HepG2 (cell line): ENCODE measurements around the gene KCTD13. TPM values are rescaled to one million over a fixed set of nuclear protein-coding genes. Genes with fewer than 3 reads are reported as not detected.

Experiments used
- ATAC-seq: fragments of 200-7000 bp; cut with Tn5 transposase; 3 replicates; pipeline ENCODE4 v1.9.1; 2020; ENCODE audit warnings: mild to moderate bottlenecking, moderate library complexity
- BruUV-seq: library from RNA; stranded (reverse); fragments of 400-500 nt; replicated peaks from 2 replicates; lab custom pipeline; 2021; lab: Mats Ljungman, UMichigan
- CTCF ChIA-PET: fragments of 300-600 bp; formaldehyde crosslinking; extraction: SDS; loops from one replicate; lab custom pipeline; 2021; ENCODE audit warnings: low total read pairs, inconsistent platforms, low intra/inter-chr PET ratio; lab: Yijun Ruan, JAX
- POLR2A ChIA-PET: fragments of 350-600 bp; sonication (Branson Sonifier 250); formaldehyde crosslinking; loops from one replicate; lab custom pipeline; 2020; ENCODE audit warnings: antibody characterized with exemption, inconsistent platforms; lab: Yijun Ruan, JAX
- DNase-seq: peaks from one replicate; pipeline ENCODE4 v3.0.0-alpha.2; 2015; ENCODE audit warnings: low spot score
- FAIRE-seq: peaks from 3 replicates; lab custom pipeline; 2011; peaks lifted over from hg19 to GRCh38; lab: Jason Lieb, UNC
- H2AFZ ChIP-seq: one replicate; pipeline ENCODE4 v1.6.1; 2011; ENCODE audit warnings: low read length, inconsistent platforms
- H3K27ac ChIP-seq: fragments of 300-600 bp; 3 replicates; pipeline ENCODE4 v1.8.0; 2011; ENCODE audit warnings: mixed run types, mild to moderate bottlenecking, mixed read lengths, low read length, inconsistent platforms; ENCODE audit not compliant: insufficient read depth; ENCODE audit errors: extremely low read length
- H3K27me3 ChIP-seq, 2 experiments: fragments of 200-600 bp in 1 of 2; 2 replicates in 1 of 2; 3 replicates in 1 of 2; pipeline versions ENCODE4 v1.6.0 to v1.8.0; 2011; ENCODE audit warnings: low read length in 2 of 2, mild to moderate bottlenecking in 2 of 2, moderate library complexity in 2 of 2, inconsistent platforms in 1 of 2; ENCODE audit not compliant: insufficient read depth in 2 of 2, control insufficient read depth in 1 of 2
- H3K36me3 ChIP-seq, 2 experiments: fragments of 200-600 bp in 1 of 2; replicated peaks in 1 of 2; 2 replicates in 1 of 2; 3 replicates in 1 of 2; pipeline versions ENCODE4 v1.5.1 to v1.8.0; 2011; ENCODE audit warnings: low read length in 2 of 2, inconsistent platforms in 1 of 2; ENCODE audit not compliant: insufficient read depth in 2 of 2, control insufficient read depth in 1 of 2
- H3K4me1 ChIP-seq: 2 replicates; pipeline ENCODE4 v1.5.1; 2012; ENCODE audit warnings: low read length, inconsistent platforms; ENCODE audit not compliant: insufficient read depth
- H3K4me2 ChIP-seq: 2 replicates; pipeline ENCODE4 v1.6.0; 2011; ENCODE audit warnings: low read depth, low read length, inconsistent platforms
- H3K4me3 ChIP-seq, 3 experiments: fragments of 200-600 bp in 1 of 3; sonication (generic), shearing (Covaris generic) in 1 of 3; replicated peaks in 1 of 3; 2 replicates each; pipeline ENCODE4 v1.5.1; 2011 to 2016; ENCODE audit warnings: low read length in 3 of 3, inconsistent platforms in 2 of 3, low read depth in 2 of 3, mild to moderate bottlenecking in 2 of 3, control low read depth in 1 of 3, mixed read lengths in 1 of 3; ENCODE audit not compliant: insufficient read depth in 1 of 3
- H3K79me2 ChIP-seq: one replicate; pipeline ENCODE4 v1.6.1; 2011; ENCODE audit warnings: low read length, inconsistent platforms; ENCODE audit not compliant: insufficient read depth
- H3K9ac ChIP-seq: 2 replicates; pipeline ENCODE4 v1.6.0; 2011; ENCODE audit warnings: mild to moderate bottlenecking, low read depth, low read length, inconsistent platforms; ENCODE audit not compliant: insufficient read depth
- H3K9me3 ChIP-seq: 2 replicates; pipeline ENCODE4 v1.5.1; 2012; ENCODE audit warnings: mild to moderate bottlenecking, low read length
- H4K20me1 ChIP-seq: 2 replicates; pipeline ENCODE4 v1.6.0; 2011; ENCODE audit warnings: inconsistent platforms, mild to moderate bottlenecking, low read length, moderate library complexity; ENCODE audit not compliant: insufficient read depth
- ARNT2 ChIP-seq: sonication (generic); formaldehyde crosslinking; IDR thresholded peaks from 2 replicates; pipeline ENCODE4 v1.8.0; 2022; ENCODE audit warnings: mild to moderate bottlenecking, low read depth, missing genetic modification reagents, moderate library complexity
- PPARG ChIP-seq: conservative IDR thresholded peaks from 2 replicates; pipeline ENCODE4 v1.6.1; 2016; ENCODE audit warnings: missing biosample characterization, missing genetic modification reagents
- SNAI1 ChIP-seq: sonication (generic); formaldehyde crosslinking; IDR thresholded peaks from 2 replicates; pipeline ENCODE4 v1.5.0; 2020; ENCODE audit warnings: mild to moderate bottlenecking, missing genetic modification reagents, borderline replicate concordance
- ZBED4 ChIP-seq: sonication (generic); formaldehyde crosslinking; IDR thresholded peaks from 2 replicates; pipeline ENCODE4 v1.4.0; 2020; ENCODE audit warnings: missing genetic modification reagents, borderline replicate concordance
- ZEB1 ChIP-seq: IDR thresholded peaks from 2 replicates; pipeline ENCODE4 v1.6.1; 2012; ENCODE audit warnings: mild to moderate bottlenecking, low read depth, inconsistent platforms; ENCODE audit not compliant: insufficient replicate concordance
- ZNF660 ChIP-seq: sonication (generic); formaldehyde crosslinking; IDR thresholded peaks from 2 replicates; pipeline ENCODE4 v1.5.1; 2020; ENCODE audit warnings: mild to moderate bottlenecking, low read depth, missing genetic modification reagents, borderline replicate concordance
- ZNF746 ChIP-seq: sonication (generic); formaldehyde crosslinking; IDR thresholded peaks from 2 replicates; pipeline ENCODE4 v1.8.0; 2022; ENCODE audit warnings: mild to moderate bottlenecking, missing genetic modification reagents
- WGBS: methylation state at CpG from one replicate; pipeline ENCODE4 v1.1.6; 2017; ENCODE audit warnings: low lambda C conversion rate; 5-methylcytosine and 5-hydroxymethylcytosine counted together
- in situ Hi-C: cut with HindIII; loops from 2 replicates; pipeline ENCODE4 v1.10.0; 2017; ENCODE audit warnings: low pct_unique_long_range_greater_than_20kb; ENCODE audit not compliant: extremely low pct_ligation_motif_present
- intact Hi-C: fragments of 100-400 bp; cut with micrococcal nuclease; formaldehyde crosslinking; loops from one replicate; pipeline ENCODE4 v1.10.0; 2022; ENCODE audit not compliant: unreplicated experiment
- polyA plus RNA-seq, 8 experiments: library from polyadenylated mRNA; depleted of rRNA in 3 of 8; stranded (reverse) in 7 of 8; unstranded in 1 of 8; fragments of >200 nt; fragmentation: Illumina TruSeq in 4 of 8; extraction: Trizol in 4 of 8; gene quantifications; 2 replicates each; pipeline versions ENCODE4 v1.2.1 to v1.2.3, GENCODE V29; 2011 to 2016; ENCODE audit warnings: low read depth in 4 of 8, missing spikeins in 1 of 8, mixed read lengths in 1 of 8; ENCODE audit not compliant: insufficient read depth in 1 of 8
- total RNA-seq, 5 experiments: library from RNA; depleted of rRNA; stranded (reverse); fragments of >200 nt; fragmentation: Illumina TruSeq; extraction: Trizol; gene quantifications; 2 replicates each; pipeline ENCODE4 v1.2.3, GENCODE V29; 2016; ENCODE audit warnings: low read depth in 1 of 5
- TF ChIP-seq, protein P1 (sequence below): sonication (generic); formaldehyde crosslinking; IDR thresholded peaks from 2 replicates; pipeline ENCODE4 v1.8.1; 2022; ENCODE audit warnings: low read depth, mild to moderate bottlenecking, missing genetic modification reagents
- TF ChIP-seq, protein P2 (sequence below): sonication (generic); formaldehyde crosslinking; conservative IDR thresholded peaks from 2 replicates; pipeline ENCODE4 v1.4.0; 2020; ENCODE audit warnings: missing genetic modification reagents

KCTD13 gene
- total and polyA plus RNA-seq, 2 of the 13 experiments (the other 11 are each of a cell fraction or from before 2014, with no cell fraction given): 6.3 to 14.7 TPM

- no peak for TF ChIP-seq ZEB1
- TF ChIP-seq ARNT2 (CRISPR knock-in tag): 0 out of 2 replicates have a peak, but pooled peaks have one; percentile 25
- no peak overlapping the region for H3K27ac ChIP-seq
- no peaks in the 10 kb centered on the region for H3K9me3 ChIP-seq
- no peak overlapping the region for H3K4me3 ChIP-seq
- DNase-seq (no peak), ATAC-seq (no peak), FAIRE-seq (no peak)
- no peak overlapping the region for H2AFZ ChIP-seq
- ChIA-PET POLR2A (interaction anchor here (1.4 kb wide), 2 partner anchors 13 to 58 kb away, joined by 3 to 5 read pairs; partner anchors contain the start of gene TMEM219), CTCF (no interaction called here)
- H3K27me3 ChIP-seq: no peaks in the 10 kb centered on the region; a peak in 1 of 5 replicates
- BruUV-seq: no TSS peak
- in situ Hi-C loops (no loop called here), intact Hi-C loops (loop anchor here (5.0 kb wide), 1 partner anchor 59 kb away; the partner anchor contains the start of gene TMEM219)
- H3K79me2 ChIP-seq: peaks cover 19% of the 10 kb centered on the region
- no peak overlapping the region; the same call in 1 of the 2 replicates for H3K4me2 ChIP-seq
- H3K36me3 ChIP-seq: peaks cover 1 to 10% of the 10 kb centered on the region in 2 experiments; a peak in 2 of 5 replicates
- peaks cover 5% of the 10 kb centered on the region; the same call in 1 of the 2 replicates for H4K20me1 ChIP-seq
- no peak overlapping the region for H3K9ac ChIP-seq
- H3K4me1 ChIP-seq: peaks cover 35% of the 10 kb centered on the region
- WGBS: 97% methylated on average over 4 of the region's 4 CpGs
These were observed 22.4 kb downstream of the KCTD13 start for GRCh38 chr16:29903590-29903989.

DNA sequence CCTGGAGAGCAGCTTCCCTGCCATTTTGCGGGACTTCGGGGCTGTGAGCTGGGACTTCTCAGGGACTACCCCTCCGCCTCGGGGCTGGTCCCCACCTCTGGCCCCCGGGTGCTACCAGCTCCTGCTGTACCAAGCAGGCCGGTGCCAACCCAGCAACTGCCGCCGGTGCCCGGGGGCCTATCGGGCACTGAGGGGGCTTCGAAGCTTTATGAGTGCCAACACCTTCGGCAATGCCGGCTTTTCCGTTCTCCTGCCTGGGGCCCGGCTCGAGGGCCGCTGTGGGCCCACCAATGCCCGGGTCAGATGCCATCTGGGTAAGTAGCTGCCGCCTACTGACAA is 24.4 kb downstream of the KCTD13 start:
- peak; percentile 0; the same call in 1 of the 3 replicates for ATAC-seq
- Histone ChIP-seq H3K4me3 (peak overlapping the region; percentile 84 to 99 (median 86)), H4K20me1 (peaks cover 5% of the 10 kb centered on the region; the same call in 1 of the 2 replicates), H3K4me1 (peaks cover 45% of the 10 kb centered on the region), H3K9me3 (no peaks in the 10 kb centered on the region), H3K9ac (peak overlapping the region; percentile 83), H3K27ac (peak overlapping the region; percentile 71), H3K36me3 (peaks cover 1 to 10% of the 10 kb centered on the region in 2 experiments; a peak in 2 of 5 replicates), H2AFZ (no peak overlapping the region), H3K79me2 (peaks cover 19% of the 10 kb centered on the region), H3K27me3 (no peaks in the 10 kb centered on the region; a peak in 1 of 5 replicates), H3K4me2 (peak overlapping the region; percentile 99)
- in situ Hi-C loops: no loop called here
- POLR2A ChIA-PET: interaction anchor here (0.5 to 3.8 kb wide), 15 partner anchors 10 to 887 kb away, joined by 3 to 68 read pairs (median 14); partner anchors contain the start of genes CDIPT, KCTD13, PAGR1 and TAOK2
- CTCF ChIA-PET: no interaction called here
- intact Hi-C loops: loop anchor here (2.0 to 5.0 kb wide), 2 partner anchors 39 to 61 kb away; partner anchors contain the start of genes CDIPT and TMEM219
- 42% methylated on average over 16 of the region's 19 CpGs for WGBS
- no peak for FAIRE-seq
- no TSS peak for BruUV-seq
- DNase-seq: no peak
- TF ChIP-seq SNAI1 (CRISPR knock-in tag): peak; percentile 5; the same call in 1 of the 2 replicates
- no peak for TF ChIP-seq ZNF660 (CRISPR knock-in tag)
- TF ChIP-seq, protein P1, sequence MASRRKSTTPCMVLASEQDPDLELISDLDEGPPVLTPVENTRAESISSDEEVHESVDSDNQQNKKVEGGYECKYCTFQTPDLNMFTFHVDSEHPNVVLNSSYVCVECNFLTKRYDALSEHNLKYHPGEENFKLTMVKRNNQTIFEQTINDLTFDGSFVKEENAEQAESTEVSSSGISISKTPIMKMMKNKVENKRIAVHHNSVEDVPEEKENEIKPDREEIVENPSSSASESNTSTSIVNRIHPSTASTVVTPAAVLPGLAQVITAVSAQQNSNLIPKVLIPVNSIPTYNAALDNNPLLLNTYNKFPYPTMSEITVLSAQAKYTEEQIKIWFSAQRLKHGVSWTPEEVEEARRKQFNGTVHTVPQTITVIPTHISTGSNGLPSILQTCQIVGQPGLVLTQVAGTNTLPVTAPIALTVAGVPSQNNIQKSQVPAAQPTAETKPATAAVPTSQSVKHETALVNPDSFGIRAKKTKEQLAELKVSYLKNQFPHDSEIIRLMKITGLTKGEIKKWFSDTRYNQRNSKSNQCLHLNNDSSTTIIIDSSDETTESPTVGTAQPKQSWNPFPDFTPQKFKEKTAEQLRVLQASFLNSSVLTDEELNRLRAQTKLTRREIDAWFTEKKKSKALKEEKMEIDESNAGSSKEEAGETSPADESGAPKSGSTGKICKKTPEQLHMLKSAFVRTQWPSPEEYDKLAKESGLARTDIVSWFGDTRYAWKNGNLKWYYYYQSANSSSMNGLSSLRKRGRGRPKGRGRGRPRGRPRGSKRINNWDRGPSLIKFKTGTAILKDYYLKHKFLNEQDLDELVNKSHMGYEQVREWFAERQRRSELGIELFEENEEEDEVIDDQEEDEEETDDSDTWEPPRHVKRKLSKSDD (CRISPR knock-in tag): no peak
- no peak for TF ChIP-seq ZBED4 (CRISPR knock-in tag)
- TF ChIP-seq, protein P2, sequence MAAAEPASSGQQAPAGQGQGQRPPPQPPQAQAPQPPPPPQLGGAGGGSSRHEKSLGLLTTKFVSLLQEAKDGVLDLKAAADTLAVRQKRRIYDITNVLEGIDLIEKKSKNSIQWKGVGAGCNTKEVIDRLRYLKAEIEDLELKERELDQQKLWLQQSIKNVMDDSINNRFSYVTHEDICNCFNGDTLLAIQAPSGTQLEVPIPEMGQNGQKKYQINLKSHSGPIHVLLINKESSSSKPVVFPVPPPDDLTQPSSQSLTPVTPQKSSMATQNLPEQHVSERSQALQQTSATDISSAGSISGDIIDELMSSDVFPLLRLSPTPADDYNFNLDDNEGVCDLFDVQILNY (CRISPR knock-in tag): no peak
- TF ChIP-seq ZNF746 (CRISPR knock-in tag): no peak
- no peak for TF ChIP-seq PPARG (CRISPR knock-in tag)
